ENCODE data around the gene RAD21L1.

The RAD21L1 gene

DNA sequence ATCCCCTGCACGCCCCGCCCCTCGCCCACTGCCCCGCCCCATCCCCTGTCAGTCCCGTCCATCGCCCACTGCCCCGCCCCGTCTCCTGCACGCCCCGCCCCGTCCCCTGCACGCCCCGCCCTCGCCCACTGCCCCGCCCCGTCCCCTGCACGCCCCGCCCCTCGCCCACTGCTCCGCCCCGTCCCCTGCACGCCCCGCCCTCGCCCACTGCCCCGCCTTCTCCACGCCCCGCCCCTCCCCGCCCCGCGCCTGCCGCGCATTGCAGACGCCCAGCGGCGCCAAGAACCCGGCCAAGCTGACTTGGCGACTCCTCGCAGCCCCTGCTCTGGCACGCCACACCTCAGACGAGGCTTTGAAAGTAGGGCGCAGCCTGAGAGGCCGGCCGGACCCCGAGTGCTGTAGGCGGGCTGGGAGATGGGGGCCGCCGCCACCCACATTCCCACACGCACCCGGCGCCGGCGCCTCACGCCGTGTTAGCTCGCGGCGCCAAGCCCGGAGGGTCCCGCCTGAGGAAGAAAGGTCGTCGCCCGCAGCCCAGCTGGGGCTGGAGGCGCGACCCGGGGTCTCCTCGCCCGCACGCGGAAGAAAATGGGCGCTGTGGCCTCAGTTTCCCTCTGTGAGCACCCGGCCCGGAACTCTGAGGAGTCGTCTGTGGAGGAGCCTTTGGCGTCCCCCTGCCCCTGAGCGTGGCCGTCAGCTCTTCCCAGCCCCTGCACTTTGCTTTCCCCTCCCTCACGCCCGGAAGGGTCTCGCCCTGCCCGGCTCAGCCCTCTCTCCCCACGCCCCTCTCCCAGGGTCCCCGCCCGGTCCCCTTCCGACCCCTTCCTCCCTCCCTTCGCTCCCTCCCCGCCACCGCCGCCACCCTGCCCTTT lies at the start of gene RAD21L1:
TSS of gene RAD21L1 (plus strand) at position 262 of the 872 bp plus-strand sequence. CDS start 2,410 bp downstream, outside the sequence.
- DNase-seq = no peak

DNA sequence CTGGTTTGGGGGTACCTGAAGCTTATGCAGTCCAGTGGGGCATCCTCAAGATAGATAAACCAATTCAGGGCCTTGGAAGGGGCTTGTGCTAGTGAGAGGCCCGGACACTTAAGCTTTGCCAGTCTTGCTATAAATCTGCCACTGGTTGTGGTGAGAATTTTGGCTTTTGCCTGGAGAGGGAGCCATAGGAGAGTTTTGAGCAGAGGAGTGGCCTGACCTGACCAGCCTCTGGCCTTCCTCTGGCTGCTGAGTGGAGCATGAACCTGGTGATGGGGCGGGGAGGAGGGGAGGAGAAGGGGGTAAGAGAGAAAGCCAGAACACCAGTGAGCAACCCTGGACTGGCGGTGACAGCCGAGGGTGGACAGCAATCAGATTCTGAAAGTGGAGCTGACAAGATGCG lies 48.2 kb upstream of the RAD21L1 start:
- DNase-seq = no peak

DNA sequence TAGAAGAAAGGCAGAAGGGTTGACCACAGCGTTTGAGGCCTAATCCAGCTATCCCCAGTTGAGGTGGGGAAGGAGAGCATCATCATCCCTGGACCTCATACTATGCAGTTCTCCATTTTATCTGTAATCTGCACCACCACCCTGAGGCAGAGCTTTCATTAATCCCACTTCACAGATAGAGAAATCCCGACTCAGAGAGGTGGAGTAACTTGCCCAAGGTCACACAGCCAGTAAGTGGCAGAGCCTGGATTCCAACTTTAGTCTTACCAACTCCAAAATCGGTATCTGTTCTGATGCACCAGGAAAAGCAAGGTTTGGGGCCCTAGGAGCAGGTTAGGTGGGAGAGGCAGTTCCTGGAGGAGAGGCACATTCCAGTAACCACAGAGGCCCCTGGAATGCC lies 47.7 kb upstream of the RAD21L1 start:
- DNase-seq = no peak

DNA sequence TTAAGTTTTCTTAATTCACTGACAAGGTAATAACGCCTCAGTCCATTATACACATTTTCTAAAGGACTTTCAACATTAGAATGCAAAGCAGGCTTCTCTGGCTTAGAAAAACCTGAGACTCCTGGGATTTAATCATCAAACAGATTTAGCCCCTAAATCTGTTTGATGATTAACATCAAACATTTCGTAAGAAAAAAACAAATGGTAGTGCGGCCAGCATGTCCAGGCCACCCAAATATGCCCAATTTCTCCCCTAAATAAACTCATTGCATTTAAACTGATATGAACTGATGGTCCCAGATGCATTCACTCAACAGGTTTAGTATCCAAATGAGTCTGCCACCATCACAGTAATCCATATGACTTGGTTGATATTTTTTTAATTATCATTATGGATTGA lies 47.2 kb upstream of the RAD21L1 start:
- no peak for DNase-seq

DNA sequence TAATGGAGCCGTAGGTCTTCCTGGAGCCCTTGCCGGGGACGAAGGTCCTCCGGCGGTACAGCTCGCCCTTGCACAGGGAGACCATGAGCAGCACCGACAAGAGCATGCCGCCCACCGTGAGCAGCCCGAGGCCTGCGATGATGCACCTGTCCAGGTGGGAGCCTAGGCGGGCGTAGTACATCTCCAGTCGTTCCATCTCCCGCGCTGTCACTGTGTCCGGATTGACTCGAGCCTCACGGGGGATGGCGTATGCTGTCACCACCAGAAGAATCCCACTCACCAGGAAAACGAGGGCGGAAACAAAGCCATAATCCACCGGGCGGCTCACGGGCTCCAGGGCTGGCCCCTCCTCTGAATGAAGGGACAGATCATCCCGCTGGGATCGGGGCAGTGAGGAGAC lies 44.9 kb upstream of the RAD21L1 start:
- no peak for DNase-seq

DNA sequence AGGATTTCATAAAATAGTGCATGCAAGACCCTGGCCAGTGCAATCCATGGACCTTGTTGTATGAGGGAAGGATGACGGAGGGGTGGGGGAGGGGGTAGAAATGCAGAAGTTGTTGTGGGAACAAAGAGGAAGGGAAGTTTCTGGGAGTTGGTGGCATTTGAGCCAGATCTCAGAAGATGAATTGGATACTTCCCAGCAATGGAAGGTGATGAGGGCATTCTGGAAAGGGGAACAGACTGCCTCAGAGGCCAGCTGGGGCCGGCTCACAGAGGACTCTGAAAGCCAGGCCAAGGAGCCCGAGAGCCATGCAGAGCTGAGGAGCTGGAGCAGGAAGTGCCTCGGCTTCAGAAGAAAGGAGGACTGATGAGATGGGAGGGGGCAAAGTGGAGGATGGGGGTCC lies 43.7 kb upstream of the RAD21L1 start:
- DNase-seq = no peak

DNA sequence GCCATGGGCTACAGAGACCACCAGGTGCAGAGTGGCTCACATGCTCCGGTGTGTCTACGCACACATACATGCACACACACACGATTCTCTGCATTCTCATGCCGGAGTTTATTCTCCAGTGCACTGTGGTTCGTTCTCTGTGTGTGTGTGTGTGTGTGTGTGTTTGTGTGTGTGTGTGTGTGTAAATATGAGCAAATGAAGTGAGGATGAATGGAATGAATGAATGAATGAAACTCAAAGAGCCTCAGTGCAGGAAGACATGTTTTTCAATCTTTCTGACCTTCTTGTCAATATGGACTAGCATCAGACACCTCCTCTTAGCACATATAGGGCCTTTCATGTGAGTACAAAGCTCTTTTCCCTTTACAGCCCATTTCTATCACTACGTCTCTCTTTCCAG lies 42.7 kb upstream of the RAD21L1 start:
- no peak for DNase-seq

DNA sequence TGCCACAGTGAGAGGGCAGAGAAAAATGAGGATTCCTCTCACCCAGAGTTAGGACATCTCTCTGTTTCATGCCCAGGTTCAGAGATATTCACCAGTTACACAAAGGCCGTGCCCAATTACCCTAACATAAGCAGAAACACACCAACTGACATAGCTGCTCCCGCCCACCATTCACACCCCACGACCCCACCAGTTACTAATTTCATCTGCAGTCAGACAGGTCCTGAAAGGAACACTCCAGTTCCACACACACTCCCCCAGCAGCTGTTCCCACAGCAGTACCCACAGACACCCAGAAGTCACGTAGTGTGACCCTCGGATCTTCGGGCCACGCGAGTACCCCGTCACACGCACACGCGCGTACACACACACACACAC lies 41.6 kb upstream of the RAD21L1 start:
- DNase-seq = no peak

DNA sequence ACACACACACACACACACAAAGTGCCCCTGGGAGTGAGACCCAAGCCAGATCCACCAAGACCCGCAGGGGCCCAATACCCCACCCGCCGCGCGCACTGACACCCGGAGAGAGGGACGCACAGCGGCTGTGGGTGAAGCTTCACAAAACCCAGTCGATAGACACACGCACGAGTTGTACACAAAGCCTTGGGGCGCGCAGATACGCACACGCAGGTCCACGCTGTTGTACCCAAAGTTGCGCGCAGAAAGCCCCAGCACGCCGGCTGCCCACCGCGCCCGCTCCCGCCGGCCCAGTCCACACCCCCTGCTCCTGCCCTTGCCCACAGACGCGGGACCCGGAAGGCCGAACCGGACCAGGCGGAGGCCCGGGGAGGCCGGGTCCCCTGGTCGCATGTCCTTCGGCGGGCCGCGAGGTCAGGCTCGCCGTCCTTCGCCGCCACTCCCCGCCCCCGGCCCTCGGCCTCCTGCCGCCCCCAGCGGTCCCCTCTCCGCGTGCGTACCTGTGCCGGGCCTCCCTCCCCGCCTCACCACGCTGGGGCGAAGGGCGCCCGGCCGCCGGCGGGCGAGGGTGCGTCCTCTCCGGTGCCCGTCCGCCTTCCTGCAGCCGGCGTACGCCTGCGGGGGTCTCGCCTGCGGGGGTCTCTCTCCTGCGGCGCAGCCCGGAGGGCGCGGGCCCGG lies 41.1 kb upstream of the RAD21L1 start, which contains the start of gene TMEM74B:
TSS of gene TMEM74B (minus strand) at position 344 of the 678 bp plus-strand sequence. CDS start 1,180 bp downstream, outside the sequence.
- no peak for DNase-seq

DNA sequence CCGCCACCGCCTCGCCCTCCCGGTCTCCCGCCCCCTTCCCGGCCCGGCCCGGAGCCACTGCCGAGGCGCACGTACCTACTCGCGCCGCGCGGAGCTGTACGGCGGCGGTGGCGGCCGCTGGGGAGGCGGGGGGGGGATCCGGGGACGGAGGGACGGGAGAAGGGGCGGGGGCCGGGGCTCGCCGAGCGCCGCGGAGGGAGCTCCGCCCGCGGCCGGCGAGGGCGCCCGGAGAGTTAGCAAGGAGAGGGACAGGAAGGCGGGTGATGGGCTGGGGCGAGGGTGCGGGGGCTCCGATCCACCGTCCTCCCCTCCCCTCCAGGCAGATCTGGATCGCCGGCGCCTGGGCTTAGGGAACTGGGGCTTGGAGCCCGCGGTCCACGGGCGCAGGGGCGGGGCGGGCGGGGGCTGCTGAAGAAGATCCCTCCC lies 40.5 kb upstream of the RAD21L1 start:
- no peak for DNase-seq

DNA sequence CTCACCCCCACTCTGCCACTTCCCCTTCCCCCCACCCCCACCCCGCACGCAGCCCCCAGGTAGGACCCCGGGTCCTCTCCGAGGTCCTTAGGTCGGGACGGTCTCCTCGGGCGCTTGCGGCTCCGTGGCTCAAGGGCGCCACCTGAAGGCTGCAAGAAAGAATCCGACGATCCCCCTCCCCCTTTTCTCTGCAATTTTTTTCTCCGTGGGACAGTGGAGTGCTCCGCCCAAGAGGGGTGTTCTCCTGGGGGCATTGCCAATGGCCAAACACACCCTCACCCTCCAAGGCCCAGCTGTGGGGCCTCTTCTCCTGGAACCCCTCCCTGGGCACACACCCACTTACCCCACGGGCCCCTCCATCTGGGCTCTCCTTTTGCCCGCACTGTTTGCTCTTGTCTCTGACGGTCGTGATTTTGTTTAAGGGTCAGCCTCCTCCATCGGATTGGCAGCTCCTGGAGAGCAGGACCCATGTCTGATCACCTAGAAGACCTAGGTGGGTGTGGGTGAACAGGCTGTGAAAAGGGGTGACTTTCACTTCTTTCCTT lies 40.0 kb upstream of the RAD21L1 start:
- DNase-seq = no peak

DNA sequence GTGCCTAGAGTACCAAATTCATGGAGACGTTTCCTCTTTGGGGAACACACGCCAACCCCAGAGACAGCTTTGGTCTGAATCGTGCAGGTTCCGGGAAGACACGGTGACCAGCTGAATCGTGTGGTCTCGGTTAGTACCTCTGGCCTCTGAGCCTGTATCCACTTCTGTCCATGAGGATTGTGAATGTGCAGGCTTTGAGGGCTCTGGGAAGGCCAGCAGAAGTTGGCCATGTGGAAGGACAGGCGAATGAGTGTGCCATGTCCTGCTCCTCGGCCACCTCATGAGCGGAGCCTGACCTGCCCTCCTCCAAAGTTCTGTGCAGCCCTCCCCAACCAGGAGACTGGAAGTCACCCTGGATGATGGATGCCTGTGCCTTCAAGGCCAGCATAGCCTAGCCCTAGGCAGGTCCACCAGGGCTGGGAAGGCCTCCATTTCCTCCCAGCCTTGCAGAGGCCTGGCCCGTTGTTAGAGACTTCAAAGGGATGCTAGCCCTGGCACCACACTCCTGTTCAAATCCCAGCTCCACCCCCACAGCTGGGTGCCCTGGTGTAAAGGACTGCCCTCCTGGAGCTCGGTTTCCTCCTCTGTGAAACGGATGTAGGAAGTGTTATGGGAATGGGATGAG lies 39.4 kb upstream of the RAD21L1 start:
- DNase-seq = no peak

DNA sequence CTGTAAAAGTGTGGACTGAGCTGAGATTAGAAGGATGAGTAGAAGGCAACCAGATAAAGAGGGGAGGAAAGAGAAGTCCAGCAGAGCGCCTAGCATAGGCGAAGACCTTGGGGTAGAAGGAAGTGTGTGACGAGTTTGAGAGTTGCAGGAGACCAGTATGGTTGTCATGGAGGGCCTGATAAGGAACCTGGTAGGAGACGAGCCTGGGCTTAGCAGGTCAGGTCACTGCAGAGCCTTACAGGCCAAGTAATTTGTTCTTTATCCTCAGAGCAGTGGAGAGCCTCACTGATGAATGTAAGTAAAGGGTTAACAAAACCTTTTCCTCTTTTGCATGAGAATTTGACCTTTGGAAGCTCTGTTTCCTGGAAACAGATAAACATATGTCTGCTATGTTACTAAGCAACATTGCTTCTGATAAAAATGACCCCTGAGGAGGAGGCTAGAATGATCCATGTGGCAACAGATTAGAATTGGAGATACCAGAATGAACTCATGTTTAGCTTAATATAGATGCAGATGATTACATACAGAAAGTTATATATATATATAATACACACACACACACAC lies 38.2 kb upstream of the RAD21L1 start:
- no peak for DNase-seq

DNA sequence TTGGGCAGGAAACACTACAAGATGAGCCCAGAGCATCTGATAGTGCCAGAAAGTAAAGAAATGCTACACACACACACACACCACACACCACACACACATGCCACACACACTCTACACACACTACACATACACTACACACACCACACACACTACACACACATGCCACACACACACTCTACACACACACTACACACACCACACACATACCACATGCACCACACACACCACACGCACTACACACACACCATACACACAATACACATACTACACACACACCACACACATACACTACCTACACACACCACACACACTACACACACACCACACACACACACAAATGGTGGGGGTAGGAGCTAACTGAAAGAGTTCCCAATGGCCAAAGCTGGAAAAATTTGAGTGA lies 37.5 kb upstream of the RAD21L1 start:
- no peak for DNase-seq

DNA sequence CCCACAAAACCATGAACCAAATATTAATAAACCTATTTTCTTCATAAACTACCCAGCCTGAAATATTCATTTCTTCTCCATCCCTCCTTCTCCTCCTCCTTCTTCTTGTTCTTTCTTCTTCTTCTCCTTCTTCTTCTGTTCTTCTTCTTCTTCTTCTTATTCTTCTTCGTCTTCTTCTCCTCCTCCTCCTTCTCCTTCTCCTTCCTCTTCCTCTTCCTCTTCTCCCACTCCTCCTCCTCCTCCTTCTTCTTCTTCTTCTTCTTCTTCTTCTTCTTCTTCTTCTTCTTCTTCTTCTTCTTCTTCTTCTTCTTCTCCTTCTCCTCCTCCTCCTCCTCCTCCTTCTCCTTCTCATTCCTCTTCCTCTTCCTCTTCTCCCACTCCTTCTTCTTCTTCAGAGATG lies 36.0 kb upstream of the RAD21L1 start:
- no peak for DNase-seq

DNA sequence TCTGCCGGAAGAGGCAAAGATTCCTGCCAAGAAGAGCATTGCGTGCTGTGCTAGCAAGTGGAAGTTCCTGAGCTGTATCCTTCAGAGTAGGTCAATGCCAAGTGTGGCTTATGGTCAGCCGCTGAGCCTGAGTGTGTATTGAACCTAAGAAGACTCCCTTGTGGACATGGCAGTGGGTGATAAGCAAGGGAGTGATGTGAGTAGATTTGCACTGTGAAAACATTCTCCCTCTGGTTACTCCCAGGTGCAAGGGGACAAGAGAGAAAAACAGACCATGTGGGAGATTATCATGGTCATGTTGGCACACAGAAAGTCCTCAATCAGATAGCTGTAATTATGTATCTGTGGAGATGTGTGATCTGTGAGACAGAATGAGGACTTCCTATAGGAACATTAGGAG lies 35.0 kb upstream of the RAD21L1 start:
- no peak for DNase-seq

DNA sequence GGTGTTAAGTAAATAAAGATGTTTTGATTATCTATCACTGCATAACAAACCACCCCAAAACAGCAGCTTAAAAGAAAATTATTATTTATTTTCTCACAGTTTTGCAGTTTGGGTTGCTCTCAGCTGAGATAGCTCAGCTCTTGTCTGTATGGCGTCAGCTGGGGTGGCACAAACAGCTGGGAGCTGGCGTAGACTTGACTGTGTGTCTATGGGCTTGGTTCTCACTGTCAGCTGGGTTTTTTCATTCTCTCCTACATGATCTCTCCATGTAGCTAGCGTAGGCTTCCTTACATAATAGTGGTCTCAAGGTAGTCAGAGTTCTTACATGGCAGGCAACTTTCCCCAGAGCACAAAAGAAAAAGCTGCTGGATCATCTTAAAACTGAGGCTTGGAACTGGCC lies 34.5 kb upstream of the RAD21L1 start:
- DNase-seq = no peak

DNA sequence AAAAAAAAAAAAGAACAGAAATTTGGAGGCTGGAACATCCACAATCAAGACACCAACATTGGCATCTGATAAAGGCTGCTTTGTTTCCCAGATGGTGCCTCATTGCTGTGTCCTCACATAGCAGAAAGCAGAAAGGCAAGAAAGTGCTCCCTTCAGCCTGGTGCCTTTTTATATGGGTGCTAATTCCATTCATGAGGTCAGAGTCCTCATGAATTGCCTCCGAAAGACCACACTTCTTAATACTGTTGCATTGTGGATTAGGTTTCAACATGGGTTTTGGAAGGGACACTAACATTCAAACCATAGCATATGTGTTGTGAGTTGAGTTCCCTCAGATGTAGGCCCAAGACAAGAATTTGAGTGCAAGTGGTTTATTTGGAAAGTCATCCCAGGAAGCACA lies 30.6 kb upstream of the RAD21L1 start:
- no peak for DNase-seq

DNA sequence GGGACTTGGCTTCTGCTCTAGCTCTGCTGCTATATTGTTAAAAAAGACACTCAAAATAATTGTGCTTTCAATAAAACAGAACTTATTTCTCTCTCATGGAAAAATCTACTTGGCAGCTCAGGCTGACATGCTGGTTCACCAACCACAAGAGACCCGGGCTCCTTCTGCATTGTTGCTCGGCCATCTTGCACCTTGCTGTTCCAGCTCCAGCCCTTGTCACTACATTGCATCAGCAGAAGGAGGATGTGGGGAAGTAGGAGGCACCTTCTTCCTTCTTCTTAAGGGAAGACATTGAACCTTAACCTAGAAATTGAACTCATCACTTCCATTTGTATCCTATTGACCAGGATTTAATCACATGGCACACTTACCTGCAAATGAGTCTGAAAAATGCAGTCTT lies 29.2 kb upstream of the RAD21L1 start:
- no peak for DNase-seq

DNA sequence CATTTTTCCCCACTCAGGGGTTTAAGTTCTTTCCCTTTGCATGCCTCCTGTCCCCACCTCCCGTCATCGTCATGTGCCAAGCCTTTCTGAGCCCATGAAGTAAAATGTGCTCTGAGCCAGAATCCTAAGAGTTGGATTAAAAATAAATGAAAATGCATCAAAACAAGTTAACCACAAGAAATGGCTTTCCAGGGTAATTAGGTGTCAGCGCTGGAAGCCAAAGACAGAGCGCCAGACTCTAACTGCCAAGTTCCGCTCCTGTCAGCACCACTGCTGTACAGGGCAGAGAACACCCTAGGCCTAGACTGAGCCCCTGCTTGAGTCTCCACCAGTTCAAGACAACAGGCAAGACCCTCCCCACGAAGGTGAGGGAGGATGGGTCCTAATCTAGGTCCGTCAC lies 28.0 kb upstream of the RAD21L1 start:
- DNase-seq = no peak

DNA sequence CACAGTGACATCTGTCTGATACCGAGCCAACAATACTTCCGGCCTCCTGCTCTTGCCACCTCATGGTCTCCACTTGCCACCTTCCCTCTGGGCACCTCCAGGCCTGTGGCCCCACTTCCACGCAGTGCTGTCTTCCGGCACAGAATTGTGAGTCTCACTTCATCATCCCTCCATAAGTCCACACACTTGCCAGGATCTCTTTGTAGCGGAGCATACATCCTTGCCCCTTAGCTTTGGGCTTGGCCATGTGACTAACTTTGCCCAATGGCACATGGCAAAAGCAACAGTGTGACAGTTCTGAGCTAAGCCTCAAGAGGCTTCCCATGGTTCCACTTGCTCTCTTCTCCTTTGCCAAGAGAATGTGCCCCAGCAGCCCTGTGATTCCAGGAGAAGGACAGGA lies 27.1 kb upstream of the RAD21L1 start:
- no peak for DNase-seq

DNA sequence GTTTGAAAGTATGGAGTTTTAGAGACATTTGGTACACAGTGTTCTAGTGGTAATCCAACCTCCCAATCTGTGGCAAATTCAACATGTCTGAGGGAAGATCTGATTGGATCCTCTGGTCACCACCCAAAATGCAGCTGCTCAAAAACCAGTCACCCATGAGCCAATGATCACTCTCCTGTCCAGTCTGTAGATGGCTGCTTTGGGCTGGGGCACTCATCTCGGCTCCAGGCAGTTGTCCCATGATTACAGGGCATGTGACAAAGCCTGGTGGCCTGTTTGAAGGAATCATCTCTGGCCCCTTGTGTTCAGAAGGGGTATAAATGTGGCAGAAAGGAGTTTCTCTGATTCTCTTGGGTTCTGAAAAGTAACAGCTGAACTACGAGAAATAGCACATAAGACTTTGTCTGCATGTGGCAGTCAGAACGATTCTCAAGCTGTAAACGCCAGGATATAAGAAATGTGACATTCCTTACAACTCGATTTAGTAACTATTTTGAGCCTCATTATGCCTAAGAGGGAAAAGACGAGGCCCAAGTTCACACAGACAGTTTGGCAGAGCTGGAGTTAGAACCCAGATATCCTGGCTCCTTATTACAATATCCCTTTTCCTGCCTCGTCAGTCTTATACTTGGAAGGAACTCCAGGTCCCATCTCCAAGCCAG lies 26.5 kb upstream of the RAD21L1 start:
- no peak for DNase-seq

DNA sequence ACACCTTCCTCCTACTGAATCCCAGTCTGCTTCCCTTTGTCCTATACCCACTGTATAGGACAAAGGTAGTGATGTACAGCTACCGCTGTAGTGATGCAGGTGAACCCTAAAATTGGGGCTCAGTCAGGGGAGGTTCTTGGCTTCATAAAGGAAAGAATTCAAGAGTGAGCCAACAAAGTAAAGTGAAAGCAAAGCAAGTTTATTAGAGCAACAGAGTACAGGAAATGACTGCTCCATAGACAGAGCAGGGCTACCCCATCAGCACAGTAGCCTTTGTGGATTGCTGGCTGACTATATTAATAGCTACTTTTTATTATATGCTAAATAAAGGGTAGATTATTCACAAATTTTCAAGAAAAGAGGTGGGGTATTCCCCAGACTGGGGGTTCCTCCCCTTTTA lies 25.9 kb upstream of the RAD21L1 start:
- no peak for DNase-seq
